PFSK-1 (cell line): ENCODE data around the gene IL1RN.

Source experiments
- FOXP2 ChIP-seq: optimal IDR thresholded peaks from 2 replicates; pipeline ENCODE3; 2011; ENCODE audit warnings: borderline replicate concordance, control low read depth, inconsistent platforms; ENCODE audit not compliant: insufficient read depth; ENCODE audit errors: extremely low read length, extremely low read depth
- POLR2AphosphoS5 ChIP-seq: IDR thresholded peaks from 2 replicates; pipeline ENCODE4 v1.6.1; 2012; ENCODE audit warnings: low read depth, mild to moderate bottlenecking, control low read depth, low read length, moderate library complexity
- SIN3A ChIP-seq: IDR thresholded peaks from 2 replicates; pipeline ENCODE4 v1.6.1; 2012; ENCODE audit warnings: mild to moderate bottlenecking, low read length, moderate library complexity, borderline replicate concordance; ENCODE audit not compliant: insufficient read depth
- TAF1 ChIP-seq: IDR thresholded peaks from 2 replicates; pipeline ENCODE4 v1.6.1; 2012; ENCODE audit warnings: low read length, control low read depth, borderline replicate concordance; ENCODE audit not compliant: insufficient read depth
- TF ChIP-seq, protein P1 (sequence below), 2 experiments: IDR thresholded peaks; 2 replicates each; pipeline versions ENCODE4 v1.6.1 to v1.8.0; 2011 to 2012; ENCODE audit warnings: low read depth in 2 of 2, low read length in 2 of 2, control low read depth in 1 of 2, inconsistent platforms in 1 of 2, mild to moderate bottlenecking in 1 of 2, moderate library complexity in 1 of 2; ENCODE audit not compliant: insufficient read depth in 1 of 2

The IL1RN gene

GRCh38 chr2:113141451-113141850 is 14.1 kb downstream of the IL1RN start:
- TF ChIP-seq FOXP2 (no peak), TAF1 (no peak), SIN3A (no peak), POLR2AphosphoS5 (no peak)
- TF ChIP-seq, protein P1, sequence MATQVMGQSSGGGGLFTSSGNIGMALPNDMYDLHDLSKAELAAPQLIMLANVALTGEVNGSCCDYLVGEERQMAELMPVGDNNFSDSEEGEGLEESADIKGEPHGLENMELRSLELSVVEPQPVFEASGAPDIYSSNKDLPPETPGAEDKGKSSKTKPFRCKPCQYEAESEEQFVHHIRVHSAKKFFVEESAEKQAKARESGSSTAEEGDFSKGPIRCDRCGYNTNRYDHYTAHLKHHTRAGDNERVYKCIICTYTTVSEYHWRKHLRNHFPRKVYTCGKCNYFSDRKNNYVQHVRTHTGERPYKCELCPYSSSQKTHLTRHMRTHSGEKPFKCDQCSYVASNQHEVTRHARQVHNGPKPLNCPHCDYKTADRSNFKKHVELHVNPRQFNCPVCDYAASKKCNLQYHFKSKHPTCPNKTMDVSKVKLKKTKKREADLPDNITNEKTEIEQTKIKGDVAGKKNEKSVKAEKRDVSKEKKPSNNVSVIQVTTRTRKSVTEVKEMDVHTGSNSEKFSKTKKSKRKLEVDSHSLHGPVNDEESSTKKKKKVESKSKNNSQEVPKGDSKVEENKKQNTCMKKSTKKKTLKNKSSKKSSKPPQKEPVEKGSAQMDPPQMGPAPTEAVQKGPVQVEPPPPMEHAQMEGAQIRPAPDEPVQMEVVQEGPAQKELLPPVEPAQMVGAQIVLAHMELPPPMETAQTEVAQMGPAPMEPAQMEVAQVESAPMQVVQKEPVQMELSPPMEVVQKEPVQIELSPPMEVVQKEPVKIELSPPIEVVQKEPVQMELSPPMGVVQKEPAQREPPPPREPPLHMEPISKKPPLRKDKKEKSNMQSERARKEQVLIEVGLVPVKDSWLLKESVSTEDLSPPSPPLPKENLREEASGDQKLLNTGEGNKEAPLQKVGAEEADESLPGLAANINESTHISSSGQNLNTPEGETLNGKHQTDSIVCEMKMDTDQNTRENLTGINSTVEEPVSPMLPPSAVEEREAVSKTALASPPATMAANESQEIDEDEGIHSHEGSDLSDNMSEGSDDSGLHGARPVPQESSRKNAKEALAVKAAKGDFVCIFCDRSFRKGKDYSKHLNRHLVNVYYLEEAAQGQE (IDR thresholded peaks at IDR 0.05; ENCODE audit: insufficient read depth in 1 of 2, low read depth in 2 of 2, low read length in 2 of 2), result no peak

DNA sequence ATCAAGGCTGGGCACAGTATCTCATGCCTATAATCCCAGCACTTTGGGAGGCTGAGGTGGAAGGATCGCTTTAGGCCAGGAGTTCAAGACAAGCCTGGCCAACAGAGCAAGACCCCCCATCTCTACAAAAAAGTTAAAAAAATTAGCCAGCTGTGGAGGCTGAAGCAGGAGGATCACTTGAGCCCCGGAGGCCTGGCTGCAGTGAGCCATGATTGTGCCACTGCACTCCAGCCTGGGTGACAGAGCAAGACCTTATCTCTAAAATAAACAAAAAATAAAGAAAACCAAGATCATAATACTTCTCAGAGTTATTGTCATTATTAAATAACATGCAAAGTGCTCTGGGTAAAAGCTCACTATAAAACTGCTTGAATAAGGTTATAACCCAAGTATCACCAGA is 14.9 kb downstream of the IL1RN start:
- no peak for TF ChIP-seq FOXP2
- no peak for TF ChIP-seq POLR2AphosphoS5
- TF ChIP-seq, protein P1 (IDR thresholded peaks at IDR 0.05; ENCODE audit: insufficient read depth in 1 of 2, low read depth in 2 of 2, low read length in 2 of 2), result no peak
- no peak for TF ChIP-seq TAF1
- TF ChIP-seq SIN3A, result no peak

DNA sequence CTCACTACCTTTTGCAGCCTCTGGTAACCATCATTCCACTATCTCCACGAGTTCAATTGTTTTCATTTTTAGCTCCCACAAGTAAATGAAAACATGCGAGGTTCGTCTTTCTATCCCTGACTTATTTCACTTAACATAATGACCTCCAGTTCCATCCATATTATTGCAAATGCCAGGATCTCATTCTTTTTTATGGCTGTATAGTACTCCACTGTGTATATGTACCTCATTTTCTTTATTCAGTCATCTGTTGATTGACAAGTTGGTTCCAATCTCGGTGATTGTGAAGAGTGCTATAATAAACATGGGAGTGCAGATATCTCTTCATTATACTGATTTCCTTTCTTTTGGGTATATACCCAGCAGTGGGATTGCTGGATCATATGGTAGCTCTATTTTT is 16.9 kb downstream of the IL1RN start:
- TF ChIP-seq TAF1 (no peak), FOXP2 (no peak), POLR2AphosphoS5 (no peak), SIN3A (no peak)
- TF ChIP-seq, protein P1 (IDR thresholded peaks at IDR 0.05; ENCODE audit: insufficient read depth in 1 of 2, low read depth in 2 of 2, low read length in 2 of 2), result no peak

DNA sequence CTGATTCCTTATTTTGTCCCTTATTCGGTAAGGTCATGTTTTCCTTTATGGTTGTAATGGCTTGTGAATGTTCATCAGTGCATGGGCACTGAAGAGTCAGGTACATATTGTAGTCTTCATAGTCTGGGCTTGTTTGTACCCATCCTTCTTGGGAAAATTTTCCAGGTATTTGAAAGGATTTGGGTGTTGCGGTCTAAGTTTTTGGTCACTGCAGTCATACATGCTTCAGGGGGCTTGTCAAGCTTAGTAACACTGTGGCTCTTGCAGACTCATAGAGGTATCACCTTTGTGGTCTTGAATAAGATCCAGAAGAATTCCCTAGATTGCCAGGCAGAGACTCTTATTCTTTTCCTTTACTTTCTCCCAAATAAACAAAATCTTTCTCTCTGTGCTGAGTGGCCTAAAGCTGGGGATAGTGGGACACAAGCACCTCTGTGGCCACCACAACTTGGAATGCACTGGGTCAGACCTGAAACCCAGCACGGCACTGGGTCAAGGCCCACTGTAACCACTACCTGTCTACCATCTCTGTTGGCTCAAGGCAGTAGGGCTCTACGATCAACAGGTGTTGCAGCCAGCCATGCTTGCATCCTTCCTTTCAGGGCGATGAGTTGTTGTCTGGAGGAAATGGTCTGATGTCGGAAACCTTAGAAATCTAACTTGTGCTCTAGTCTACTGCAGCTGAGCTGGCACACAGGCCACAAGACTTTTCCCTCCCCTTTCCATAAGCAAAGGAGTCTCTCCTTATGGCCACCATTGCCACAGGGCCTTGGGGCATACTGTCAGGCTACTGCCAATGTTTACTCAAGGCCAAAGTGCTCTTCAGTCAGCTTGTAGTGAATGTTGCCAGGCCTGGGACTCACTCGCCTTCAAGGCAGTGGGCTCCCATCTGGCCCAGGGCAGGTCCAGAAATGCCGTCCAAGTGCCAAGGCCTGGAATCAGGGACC is 21.5 kb downstream of the IL1RN start:
- TF ChIP-seq POLR2AphosphoS5 (no peak), SIN3A (no peak), FOXP2 (no peak), TAF1 (no peak)
- TF ChIP-seq, protein P1 (IDR thresholded peaks at IDR 0.05; ENCODE audit: insufficient read depth in 1 of 2, low read depth in 2 of 2, low read length in 2 of 2), result no peak
